Thyroid gland (tissue), 4 donors: ENCODE measurements around the gene SEC23IP.
"Not testable (repeated sequence)": the region's sequence is repeated elsewhere in the genome, so short reads cannot be mapped to it uniquely, and the experiment has no call there.

Experiments
- CTCF ChIP-seq, 6 experiments: fragments of 200-600 bp in 3 of 6; fragments of 450-650 bp in 3 of 6; sonication (generic) in 3 of 6; IDR thresholded peaks; one replicate each; pipeline ENCODE4 v1.5.1; 2016 to 2019; ENCODE audit warnings: antibody characterized with exemption in 6 of 6, mild to moderate bottlenecking in 2 of 6, inconsistent platforms in 1 of 6, moderate library complexity in 1 of 6
- POLR2A ChIP-seq, 2 donors: fragments of 450-650 bp; IDR thresholded peaks; one replicate each; pipeline ENCODE4 v1.6.1; 2017; ENCODE audit warnings: antibody characterized with exemption in 2 of 2, mild to moderate bottlenecking in 2 of 2, moderate library complexity in 1 of 2

GRCh38 chr10:119869398-119869797 is 23.1 kb upstream of the SEC23IP start:
- not testable (repeated sequence) for TF ChIP-seq CTCF, POLR2A (IDR thresholded peaks at IDR 0.05)
